GM21515 (cell line): ENCODE results near the gene AFF3.

Experiments used
- ATAC-seq: cut with Tn5 transposase; IDR thresholded peaks from one replicate; pipeline ENCODE4 v1.9.1; 2021; ENCODE audit not compliant: unreplicated experiment

Gene AFF3

GRCh38 chr2:99836690-99837605 lies 305.4 kb downstream of the AFF3 start:
- no peak for ATAC-seq

- no peak for ATAC-seq
Observed at GRCh38 chr2:99834426-99834825, 308.0 kb downstream of the AFF3 start.

- ATAC-seq, result no peak
Observed at GRCh38 chr2:99833586-99834201, 308.7 kb downstream of the AFF3 start.

- ATAC-seq, result no peak
Observed at GRCh38 chr2:99832926-99833325, 309.5 kb downstream of the AFF3 start.

GRCh38 chr2:99831772-99832171 lies 310.6 kb downstream of the AFF3 start:
- ATAC-seq, result no peak

- no peak for ATAC-seq
Observed at GRCh38 chr2:99827296-99827999, 314.9 kb downstream of the AFF3 start.

- ATAC-seq, result no peak
Observed at GRCh38 chr2:99825630-99826029, 316.8 kb downstream of the AFF3 start.

- ATAC-seq, result no peak
Observed at GRCh38 chr2:99824758-99825157, 317.6 kb downstream of the AFF3 start.

- ATAC-seq, result no peak
Observed at GRCh38 chr2:99822474-99823207, 319.7 kb downstream of the AFF3 start.

GRCh38 chr2:99821984-99822383 lies 320.4 kb downstream of the AFF3 start:
- no peak for ATAC-seq

- ATAC-seq, result no peak
Observed at GRCh38 chr2:99821572-99821971, 320.8 kb downstream of the AFF3 start.

- no peak for ATAC-seq
Observed at GRCh38 chr2:99821039-99821438, 321.4 kb downstream of the AFF3 start.

GRCh38 chr2:99819766-99820165 lies 322.6 kb downstream of the AFF3 start:
- ATAC-seq, result no peak

GRCh38 chr2:99818842-99819241 lies 323.5 kb downstream of the AFF3 start:
- no peak for ATAC-seq

GRCh38 chr2:99816908-99817307 lies 325.5 kb downstream of the AFF3 start:
- ATAC-seq, result no peak

- no peak for ATAC-seq
Observed at GRCh38 chr2:99812426-99812825, 330.0 kb downstream of the AFF3 start.

GRCh38 chr2:99811544-99811943 lies 330.8 kb downstream of the AFF3 start:
- ATAC-seq, result no peak

GRCh38 chr2:99810225-99810624 lies 332.2 kb downstream of the AFF3 start:
- no peak for ATAC-seq

GRCh38 chr2:99809259-99809900 lies 333.0 kb downstream of the AFF3 start:
- ATAC-seq, result no peak

- no peak for ATAC-seq
Observed at GRCh38 chr2:99808361-99809200, 333.8 kb downstream of the AFF3 start.
